ENCODE data around the gene FLOT2.

DNA sequence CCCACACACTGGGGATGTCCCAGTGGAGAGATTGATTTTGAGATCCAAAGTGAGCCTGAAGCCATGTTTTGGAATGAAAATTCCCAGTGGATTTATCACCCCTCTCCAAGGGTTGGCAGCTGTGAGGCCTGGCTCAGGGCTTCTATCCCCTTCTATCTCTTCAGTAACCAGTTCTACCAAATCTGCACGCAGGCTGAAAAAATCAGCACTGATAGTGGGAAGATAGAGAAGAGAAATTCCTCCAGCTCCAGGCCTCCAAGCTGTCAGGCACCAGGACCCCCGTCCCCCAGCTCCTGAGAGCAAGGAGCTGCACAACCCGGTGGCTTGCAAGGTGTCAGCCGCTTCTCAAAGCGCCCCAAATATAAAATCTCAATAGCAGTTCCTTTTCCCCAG, 1.0 kb downstream of the FLOT2 start:
- TF ChIP-seq, protein P1, sequence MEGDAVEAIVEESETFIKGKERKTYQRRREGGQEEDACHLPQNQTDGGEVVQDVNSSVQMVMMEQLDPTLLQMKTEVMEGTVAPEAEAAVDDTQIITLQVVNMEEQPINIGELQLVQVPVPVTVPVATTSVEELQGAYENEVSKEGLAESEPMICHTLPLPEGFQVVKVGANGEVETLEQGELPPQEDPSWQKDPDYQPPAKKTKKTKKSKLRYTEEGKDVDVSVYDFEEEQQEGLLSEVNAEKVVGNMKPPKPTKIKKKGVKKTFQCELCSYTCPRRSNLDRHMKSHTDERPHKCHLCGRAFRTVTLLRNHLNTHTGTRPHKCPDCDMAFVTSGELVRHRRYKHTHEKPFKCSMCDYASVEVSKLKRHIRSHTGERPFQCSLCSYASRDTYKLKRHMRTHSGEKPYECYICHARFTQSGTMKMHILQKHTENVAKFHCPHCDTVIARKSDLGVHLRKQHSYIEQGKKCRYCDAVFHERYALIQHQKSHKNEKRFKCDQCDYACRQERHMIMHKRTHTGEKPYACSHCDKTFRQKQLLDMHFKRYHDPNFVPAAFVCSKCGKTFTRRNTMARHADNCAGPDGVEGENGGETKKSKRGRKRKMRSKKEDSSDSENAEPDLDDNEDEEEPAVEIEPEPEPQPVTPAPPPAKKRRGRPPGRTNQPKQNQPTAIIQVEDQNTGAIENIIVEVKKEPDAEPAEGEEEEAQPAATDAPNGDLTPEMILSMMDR (IDR thresholded peaks at IDR 0.05; ENCODE audit: low read length) = no peak
- TF ChIP-seq EZH2 (IDR thresholded peaks at IDR 0.05; ENCODE audit: borderline replicate concordance, low read length) = no peak
